Bronchus fibroblast of lung (primary cell): ENCODE results near the gene DDX60. TPM values are rescaled to one million over a fixed set of nuclear protein-coding genes. Genes with fewer than 3 reads are reported as not detected.

Experiments used
- total RNA-seq: library from RNA; depleted of rRNA; stranded (reverse); fragments of >200 nt; gene quantifications from 2 replicates; pipeline ENCODE4 v1.2.3, GENCODE V29; 2015

The DDX60 gene
- total RNA-seq, result 5.2 and 5.4 TPM in 2 replicates

DNA sequence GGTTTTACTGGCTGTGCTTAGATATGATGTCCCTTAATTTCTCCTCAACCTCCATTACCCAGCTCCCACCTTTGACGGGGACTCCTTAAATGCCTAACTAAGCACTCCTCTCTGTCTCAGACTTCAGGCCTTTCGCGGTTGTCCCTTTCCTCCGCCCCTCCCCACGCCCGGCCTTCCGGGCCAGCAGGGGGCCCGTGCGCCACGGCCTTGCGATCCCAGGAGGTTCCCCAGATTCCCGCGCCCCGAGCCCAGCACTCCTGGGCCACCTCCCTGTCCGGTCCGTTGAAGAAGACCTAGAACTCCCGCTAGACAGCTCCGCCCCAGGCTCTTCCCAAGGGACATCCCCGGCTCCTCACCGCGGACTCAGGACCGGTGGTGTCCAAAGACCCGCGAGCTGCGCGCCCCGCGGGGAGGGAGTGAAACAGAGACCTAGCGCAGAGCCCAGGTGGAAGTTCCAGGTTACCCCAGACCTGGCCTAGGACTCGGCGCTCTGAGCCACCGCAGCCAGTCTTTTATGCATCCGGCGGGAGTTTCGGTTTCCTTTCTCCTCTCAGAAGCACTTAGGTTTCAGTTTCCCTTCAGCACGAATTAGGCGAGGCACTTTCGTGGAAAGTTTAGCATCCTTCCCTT is at the start of gene DDX60:
Gene DDX60, minus strand, starts transcription at position 487 of the 630 bp plus-strand sequence. CDS start 7,493 bp downstream, outside the sequence.

Other genes starting within 250 kb of the DDX60 start
- gene ANXA10, start 226.2 kb downstream of the DDX60 start, total RNA-seq, result 0.30 and 0.50 TPM in 2 replicates
- 4.8 and 6.2 TPM in 2 replicates for gene DDX60L, start 161.7 kb upstream of the DDX60 start, total RNA-seq
- gene PALLD, start 178.3 kb upstream of the DDX60 start, total RNA-seq, result 41.6 and 51.1 TPM in 2 replicates